ENCODE results near the gene CRIP2.

Gene CRIP2

GRCh38 chr14:105489542-105490266, 15.1 kb downstream of the CRIP2 start:
- peak in 1 of 2 experiments; percentile 51 for DNase-seq

GRCh38 chr14:105490267-105490571, 15.6 kb downstream of the CRIP2 start:
- DNase-seq: no peak

GRCh38 chr14:105490572-105491365, 16.1 kb downstream of the CRIP2 start, which contains the start of gene TEDC1:
TSS of gene TEDC1 (plus strand) at chr14:105491246. CDS start at chr14:105491376, 130 bp downstream.
- DNase-seq: peak; percentile 98 to 99

GRCh38 chr14:105491366-105491973, 16.8 kb downstream of the CRIP2 start:
- no peak for DNase-seq

GRCh38 chr14:105492031-105492970, 17.7 kb downstream of the CRIP2 start:
- no peak for DNase-seq

GRCh38 chr14:105492971-105493871, 18.6 kb downstream of the CRIP2 start:
- no peak for DNase-seq

GRCh38 chr14:105493921-105494605, 19.4 kb downstream of the CRIP2 start:
- no peak for DNase-seq

GRCh38 chr14:105494606-105494929, 19.9 kb downstream of the CRIP2 start:
- no peak for DNase-seq

GRCh38 chr14:105495101-105495989, 20.7 kb downstream of the CRIP2 start:
- no peak for DNase-seq

GRCh38 chr14:105495990-105496830, 21.6 kb downstream of the CRIP2 start:
- DNase-seq: no peak

GRCh38 chr14:105496831-105497591, 22.4 kb downstream of the CRIP2 start:
- no peak for DNase-seq

- DNase-seq: no peak
Measured at GRCh38 chr14:105497671-105498429, 23.2 kb downstream of the CRIP2 start.

GRCh38 chr14:105498430-105499255, 24.0 kb downstream of the CRIP2 start:
- DNase-seq: no peak

- no peak for DNase-seq
Measured at GRCh38 chr14:105499256-105500035, 24.8 kb downstream of the CRIP2 start.

- no peak for DNase-seq
Measured at GRCh38 chr14:105500036-105500725, 25.6 kb downstream of the CRIP2 start.
